Epithelial cell of esophagus (primary cell): Measurements from ENCODE around the gene SLC43A1.

ENCODE experiments used
- DNase-seq: peaks from one replicate; pipeline ENCODE4 v3.0.0; 2010; ENCODE audit warnings: low read depth
- H3K4me3 ChIP-seq: 2 replicates; pipeline ENCODE4 v1.5.1; 2011; ENCODE audit warnings: mild to moderate bottlenecking, low read length, control low read depth
- TF ChIP-seq, protein P1 (sequence below): IDR thresholded peaks from 2 replicates; pipeline ENCODE4 v1.5.1; 2011; ENCODE audit warnings: low read depth, mild to moderate bottlenecking, low read length, control low read depth, inconsistent platforms; ENCODE audit not compliant: insufficient read depth; ENCODE audit errors: missing control alignments

Gene SLC43A1

DNA sequence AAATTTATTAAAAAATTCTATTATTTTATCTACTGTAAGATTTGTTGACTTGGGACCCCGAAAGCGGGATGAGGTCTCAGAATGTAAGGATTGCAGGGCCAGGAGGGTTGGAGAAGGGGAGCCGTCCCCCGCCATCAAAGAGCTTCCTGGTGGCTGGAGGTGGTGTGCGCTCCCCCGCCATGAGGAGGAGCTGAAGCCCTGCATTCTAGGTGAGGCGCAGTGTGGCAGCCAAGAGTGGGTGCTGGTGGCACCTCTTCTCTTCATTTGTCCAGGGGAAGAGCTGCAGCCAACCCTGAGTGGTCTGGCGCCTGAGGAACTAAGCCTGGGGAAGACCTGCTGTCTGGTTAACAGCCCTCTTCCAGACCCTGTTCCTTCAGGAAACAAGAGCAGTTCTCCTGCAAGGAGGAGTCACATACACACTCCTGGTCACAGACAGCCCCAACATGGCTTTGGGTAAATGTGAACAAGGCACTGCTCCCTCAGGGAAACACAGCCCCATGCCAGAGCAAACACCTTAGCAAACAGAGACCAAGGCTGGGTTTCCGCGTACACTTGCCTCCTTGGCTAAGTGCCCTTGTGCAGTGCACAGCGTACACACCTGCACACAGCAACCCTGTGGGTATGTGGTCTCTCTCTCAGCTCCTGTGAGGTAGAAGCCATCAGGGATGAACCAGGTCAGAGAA is 37.9 kb downstream of the SLC43A1 start:
- TF ChIP-seq, protein P1, sequence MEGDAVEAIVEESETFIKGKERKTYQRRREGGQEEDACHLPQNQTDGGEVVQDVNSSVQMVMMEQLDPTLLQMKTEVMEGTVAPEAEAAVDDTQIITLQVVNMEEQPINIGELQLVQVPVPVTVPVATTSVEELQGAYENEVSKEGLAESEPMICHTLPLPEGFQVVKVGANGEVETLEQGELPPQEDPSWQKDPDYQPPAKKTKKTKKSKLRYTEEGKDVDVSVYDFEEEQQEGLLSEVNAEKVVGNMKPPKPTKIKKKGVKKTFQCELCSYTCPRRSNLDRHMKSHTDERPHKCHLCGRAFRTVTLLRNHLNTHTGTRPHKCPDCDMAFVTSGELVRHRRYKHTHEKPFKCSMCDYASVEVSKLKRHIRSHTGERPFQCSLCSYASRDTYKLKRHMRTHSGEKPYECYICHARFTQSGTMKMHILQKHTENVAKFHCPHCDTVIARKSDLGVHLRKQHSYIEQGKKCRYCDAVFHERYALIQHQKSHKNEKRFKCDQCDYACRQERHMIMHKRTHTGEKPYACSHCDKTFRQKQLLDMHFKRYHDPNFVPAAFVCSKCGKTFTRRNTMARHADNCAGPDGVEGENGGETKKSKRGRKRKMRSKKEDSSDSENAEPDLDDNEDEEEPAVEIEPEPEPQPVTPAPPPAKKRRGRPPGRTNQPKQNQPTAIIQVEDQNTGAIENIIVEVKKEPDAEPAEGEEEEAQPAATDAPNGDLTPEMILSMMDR: no peak
- no peak for DNase-seq
- no peak overlapping the region for H3K4me3 ChIP-seq

DNA sequence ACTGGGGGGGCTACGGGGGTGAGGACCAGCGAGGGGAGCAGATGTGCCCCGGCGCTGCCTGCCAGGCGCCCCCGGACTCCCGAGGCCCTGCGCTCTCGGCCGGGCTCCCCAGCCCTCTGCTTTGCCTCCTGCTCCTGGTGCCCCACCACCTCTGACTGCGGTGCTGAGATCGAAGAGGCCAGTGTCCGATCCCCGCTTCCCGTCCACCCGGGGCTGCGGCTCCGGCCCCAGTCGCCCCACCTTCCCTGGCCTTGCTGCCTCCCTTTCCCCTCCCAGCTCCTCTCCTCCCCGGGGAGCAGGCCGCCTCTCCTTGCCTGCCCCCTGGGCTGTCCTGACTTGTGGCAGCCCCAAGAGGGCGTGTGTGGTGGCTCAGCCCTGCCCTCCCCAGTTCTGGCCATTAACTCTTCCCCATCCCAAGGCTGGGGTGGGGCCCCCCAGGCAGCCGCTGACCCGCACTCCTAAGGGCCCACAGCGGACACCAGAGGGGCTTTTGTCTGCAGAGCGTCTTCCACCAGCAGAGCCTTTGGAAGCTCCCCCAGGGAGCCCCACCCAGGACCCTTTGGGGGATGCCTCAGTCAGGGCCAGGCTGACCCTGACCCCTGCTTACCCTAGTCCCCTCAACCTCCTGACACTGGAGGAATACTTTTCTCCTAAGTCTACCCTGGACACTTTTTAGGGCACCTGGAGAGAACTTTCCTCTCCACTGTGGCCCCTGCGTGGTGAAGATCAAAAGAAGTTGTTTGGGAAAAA is 38.6 kb downstream of the SLC43A1 start:
- peak; percentile 45 for DNase-seq
- peak overlapping the region; percentile 20 for H3K4me3 ChIP-seq
- TF ChIP-seq, protein P1: peak; percentile 45

DNA sequence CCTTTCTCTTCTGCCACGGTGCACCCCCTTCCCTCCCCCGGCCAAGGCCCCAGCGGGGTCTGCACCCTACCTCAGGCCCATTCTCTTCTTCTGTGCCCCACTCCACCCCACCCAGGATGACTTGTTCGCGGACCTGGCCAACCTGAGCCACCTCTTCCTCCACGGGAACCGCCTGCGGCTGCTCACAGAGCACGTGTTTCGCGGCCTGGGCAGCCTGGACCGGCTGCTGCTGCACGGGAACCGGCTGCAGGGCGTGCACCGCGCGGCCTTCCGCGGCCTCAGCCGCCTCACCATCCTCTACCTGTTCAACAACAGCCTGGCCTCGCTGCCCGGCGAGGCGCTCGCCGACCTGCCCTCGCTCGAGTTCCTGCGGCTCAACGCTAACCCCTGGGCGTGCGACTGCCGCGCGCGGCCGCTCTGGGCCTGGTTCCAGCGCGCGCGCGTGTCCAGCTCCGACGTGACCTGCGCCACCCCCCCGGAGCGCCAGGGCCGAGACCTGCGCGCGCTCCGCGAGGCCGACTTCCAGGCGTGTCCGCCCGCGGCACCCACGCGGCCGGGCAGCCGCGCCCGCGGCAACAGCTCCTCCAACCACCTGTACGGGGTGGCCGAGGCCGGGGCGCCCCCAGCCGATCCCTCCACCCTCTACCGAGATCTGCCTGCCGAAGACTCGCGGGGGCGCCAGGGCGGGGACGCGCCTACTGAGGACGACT is 39.3 kb downstream of the SLC43A1 start:
- H3K4me3 ChIP-seq: peak overlapping the region; percentile 20
- TF ChIP-seq, protein P1: no peak
- DNase-seq: no peak

DNA sequence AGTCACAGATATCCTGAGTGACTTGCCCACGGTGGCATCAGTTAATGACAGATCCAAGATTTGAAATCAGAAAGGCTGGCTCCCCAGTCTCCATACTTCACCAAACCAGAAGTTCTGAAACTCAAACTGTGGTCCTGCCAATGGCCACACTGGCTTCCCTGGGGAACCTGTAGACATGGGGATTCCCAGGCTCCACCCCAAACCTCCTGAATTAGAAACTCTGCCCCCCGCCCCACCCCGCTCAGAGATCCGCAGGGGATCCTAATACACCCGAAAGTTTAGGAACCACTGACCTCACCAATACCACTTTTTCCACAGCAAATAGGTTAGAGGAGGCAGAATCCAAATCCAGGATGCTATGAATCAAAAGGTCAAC is 39.8 kb downstream of the SLC43A1 start:
- no peak for DNase-seq
- TF ChIP-seq, protein P1: no peak
- H3K4me3 ChIP-seq: no peak overlapping the region

DNA sequence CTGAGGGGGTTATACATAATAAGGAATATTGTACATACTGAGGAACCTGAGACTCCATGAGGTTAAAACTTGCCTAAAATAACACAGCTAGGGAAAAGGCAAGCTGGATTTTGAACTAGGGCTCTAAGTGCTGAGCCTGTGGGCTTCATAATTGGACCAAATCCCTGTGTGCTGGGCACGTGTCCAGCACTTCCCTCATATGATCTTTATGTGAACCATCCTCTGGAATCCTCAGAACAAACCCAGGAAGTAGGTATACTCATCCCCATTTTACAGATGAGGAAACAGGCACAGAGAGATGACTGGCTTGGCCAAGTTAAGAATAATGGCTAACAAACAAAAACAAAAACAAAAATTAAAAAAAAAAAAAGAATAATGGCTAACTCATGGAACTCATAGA is 40.3 kb downstream of the SLC43A1 start:
- no peak overlapping the region for H3K4me3 ChIP-seq
- no peak for DNase-seq
- TF ChIP-seq, protein P1: no peak

DNA sequence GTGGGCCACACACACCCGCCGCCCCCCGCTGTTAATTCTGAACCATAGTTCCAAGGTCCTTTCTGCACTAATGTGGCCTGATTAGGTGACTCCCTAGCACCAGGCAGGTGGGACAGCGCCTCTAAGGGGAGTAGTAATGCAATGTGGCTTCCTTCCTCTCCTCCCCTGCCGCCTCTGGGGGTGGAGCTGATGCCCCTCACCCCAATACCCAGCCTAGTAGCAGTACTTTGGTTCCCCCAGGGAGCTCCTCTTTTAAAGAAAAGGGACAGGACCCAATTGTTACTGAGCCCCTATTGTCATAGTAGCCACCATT is 40.7 kb downstream of the SLC43A1 start:
- DNase-seq: no peak
- TF ChIP-seq, protein P1: no peak
- no peak overlapping the region for H3K4me3 ChIP-seq
